HG03469 (cell line): ENCODE results near the gene CASZ1.

Experiments used
- ATAC-seq: cut with Tn5 transposase; IDR thresholded peaks from one replicate; pipeline ENCODE4 v1.9.1; 2021; ENCODE audit warnings: mild to moderate bottlenecking, moderate library complexity, moderate number of reproducible peaks; ENCODE audit not compliant: unreplicated experiment

The CASZ1 gene

DNA sequence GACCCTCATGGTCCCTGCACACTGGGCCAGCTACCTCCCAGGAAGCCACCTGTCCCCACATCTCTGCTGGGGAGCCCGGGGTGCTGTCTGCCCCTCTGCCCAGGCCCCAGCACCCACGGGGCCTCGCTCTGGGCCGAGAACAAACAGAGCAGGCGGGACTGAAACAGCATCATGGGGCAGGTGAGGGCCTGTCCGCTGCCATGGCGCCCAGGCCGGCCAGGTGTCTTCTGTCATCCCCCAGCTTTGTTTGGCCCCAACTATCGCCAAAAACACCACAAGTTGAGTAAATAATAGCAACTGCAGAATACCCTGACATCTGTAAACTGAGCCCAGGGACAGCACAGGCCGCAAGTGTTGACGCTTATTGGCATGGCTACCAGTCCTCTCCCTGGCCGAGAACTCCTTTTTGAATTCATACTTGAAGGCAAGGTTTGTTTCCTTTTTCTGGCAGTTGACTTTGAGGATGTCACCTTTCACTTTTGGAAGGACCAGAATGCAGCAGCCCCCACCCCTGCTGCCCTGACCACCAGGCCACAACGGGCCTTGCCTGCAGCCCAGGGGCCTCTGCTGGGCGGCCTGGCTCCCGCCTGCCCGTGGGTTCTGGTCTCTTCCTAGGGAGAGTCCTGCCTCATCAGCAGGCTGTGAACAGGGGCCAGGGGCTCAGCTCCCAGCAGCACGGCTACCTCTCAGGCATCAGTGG is 152.7 kb downstream of the CASZ1 start:
- no peak for ATAC-seq

DNA sequence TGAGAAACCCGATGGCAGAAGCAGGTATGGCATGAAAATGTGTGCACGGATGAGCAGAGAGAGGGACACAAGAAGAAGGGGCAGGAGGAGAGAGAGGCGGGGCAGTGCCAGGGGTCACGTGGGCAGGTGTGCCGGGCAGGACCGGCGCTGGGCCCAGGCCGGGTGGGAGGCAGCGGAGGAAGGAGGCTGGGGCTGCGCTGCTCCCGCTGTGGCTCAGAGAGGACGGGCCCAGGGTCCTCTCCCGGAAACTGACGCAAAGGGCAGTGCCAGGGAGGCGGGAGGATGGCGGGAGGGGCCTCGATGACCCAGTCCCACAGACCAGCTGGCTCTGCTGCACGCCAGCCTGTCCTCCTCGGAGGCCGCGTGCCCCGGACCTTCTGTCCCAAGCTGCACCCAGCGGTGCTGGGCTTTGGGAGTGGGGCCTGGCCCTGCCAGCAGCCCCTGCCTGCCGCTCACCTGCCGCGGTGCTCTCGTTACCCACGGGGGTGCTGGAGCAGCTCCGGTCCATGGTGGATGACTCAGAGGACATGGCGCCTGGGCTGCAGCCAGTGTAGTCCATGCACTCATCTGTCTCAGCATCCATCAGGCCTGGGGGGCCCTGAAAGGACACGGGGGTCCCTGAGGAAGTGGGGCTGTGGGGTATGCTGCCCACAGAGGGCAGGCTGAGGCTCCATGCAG is 153.9 kb downstream of the CASZ1 start:
- ATAC-seq: no peak

DNA sequence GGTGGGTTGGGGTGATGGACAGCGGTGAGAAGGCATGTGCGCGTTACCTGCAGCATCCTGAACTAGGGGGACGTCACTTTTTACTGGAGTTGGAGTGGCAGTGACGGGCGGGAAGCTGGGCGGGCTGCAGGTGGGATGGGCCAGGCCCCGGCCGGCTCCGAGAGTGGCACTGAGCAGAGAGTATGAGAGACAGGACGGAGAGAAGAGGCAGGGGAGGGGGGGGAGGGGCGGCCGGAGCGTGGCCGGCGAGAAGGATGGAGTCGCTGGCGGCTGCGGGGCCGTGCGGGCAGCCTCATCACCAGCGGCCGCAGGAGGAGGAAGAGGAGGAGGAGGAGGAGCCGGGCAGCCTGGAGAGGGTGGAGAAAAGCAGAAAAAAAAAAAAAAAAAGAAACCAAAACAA is 154.5 kb downstream of the CASZ1 start:
- ATAC-seq: no peak

DNA sequence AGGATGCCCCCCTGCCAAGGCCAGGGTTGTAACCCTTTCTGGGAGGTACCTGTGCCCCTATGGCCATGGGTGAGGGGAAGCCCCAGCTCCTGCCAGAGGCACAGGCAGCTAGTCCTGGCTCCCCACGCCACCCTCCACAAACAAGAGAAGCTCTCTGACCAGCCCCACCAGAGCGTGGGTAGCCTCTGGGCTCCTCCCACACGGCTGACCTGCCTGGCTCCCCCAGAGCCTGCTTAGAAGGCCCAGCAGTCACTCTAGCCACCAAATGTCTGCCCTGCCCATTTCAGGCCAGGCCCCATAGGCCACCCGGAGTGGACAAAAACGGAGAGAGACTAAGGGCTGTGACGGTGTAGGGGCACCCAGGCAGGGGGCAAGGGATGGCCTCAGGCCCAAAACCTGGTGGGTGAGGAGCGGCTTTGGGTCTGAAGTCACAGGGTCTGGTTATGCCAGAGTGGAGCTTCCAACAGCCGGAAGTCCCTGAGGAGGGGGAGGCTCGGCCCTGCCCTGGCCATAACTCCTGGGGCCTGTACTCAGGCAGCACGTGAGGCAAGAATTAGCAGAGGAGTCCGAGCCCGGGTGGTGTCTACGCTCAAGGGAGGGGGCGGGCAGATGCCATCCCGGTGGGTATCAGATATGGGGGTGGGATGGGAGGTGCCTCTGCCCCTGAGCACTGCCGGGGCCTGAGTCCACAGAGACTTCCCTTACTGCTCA is 155.4 kb downstream of the CASZ1 start:
- no peak for ATAC-seq

DNA sequence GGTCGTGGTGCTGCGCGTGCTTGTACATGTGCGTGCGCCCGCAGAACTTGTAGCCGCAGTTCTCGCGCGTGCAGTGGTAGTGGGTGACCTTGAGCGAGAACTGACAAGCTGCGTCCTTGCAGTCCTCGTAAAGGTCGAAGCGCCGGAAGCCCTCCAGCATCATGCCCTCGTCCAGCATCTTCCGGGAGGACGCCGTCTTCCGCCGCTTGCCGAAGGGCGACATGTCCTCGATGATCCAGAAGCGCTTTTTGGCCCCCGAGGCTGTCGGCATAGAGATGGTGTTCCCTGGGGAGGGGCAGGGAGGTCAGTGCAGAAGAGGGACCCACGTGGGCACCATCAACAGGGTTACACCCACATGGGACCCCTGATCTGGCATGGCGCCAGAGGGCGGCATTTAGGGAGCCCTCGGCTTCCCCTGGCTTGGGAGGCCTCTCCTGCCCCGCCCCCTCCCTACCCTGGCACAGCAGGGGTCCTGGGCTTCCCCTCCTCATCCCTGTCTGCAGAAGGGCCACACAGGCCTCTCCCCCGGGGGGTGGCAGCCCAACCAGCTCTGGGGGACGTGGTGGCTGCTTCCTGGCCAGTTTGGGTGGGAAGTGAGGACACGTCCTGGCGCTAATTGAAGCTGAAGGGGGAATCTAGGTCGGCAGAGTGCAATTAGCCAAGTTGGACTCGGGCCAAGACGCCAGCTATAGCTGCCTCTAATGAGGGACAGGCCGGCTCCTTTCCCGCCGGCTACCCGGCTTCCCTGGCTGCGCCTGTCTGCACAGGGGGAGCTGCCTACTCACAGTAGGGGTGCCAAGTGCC is 156.5 kb downstream of the CASZ1 start:
- no peak for ATAC-seq

DNA sequence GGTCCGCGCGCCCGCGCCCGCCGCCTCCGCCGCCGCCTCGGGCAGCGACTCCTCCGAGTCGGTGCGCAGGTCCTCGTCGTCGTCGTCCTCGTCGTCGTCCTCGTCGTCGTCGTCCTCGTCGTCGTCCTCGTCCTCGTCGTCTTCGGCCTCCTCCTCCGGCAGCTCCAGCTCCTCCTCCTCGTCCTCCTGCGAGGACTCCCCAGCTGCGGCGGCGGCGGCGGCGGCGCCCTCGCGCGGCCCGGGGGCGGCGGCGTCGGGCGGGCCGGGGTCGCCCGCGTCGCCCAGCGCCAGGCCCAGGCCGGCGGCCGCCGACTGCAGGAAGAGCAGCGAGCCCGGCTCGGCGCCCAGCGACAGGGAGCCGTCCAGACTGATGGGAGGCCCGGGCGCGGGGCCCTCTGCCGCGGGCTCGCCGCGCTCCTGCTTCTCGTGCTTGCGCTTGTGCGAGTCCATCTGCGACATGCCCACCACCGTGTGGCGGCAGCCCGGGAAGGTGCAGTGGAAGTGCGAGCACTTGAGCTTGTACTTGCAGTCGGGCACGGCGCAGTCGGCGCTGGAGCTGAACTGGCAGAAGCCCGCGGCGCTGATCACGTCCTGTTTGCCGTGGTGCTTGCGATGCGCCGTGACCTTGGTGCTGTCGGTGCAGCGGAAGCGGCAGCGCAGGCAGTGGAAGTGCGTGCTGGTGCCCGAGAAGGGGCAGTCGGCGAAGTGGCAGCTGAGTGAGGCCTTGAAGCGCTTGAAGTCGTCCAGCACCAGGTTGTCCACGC is 157.3 kb downstream of the CASZ1 start:
- ATAC-seq: no peak

DNA sequence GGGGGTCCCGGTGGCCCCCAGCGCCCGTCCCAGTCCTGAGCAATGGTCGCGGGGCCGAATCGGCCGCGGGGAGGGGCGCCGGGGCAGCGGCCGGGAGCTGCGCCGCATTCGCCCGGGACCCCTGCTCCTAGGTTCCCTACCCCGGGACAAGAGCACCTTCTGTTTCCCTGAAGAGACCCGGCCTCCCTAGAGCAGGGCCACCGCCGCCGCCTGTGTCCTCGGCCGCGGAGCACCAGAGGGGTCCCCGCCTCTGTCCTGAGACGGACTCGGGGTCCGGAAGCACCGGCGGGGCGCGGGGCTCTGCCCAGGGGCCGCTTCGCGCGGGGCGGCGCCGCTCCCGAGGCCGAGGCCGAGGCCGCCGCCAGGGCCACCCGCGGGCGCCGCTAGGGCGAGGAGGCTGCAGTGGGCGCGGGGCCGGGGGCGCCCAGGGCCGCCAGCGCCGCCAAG is 157.9 kb downstream of the CASZ1 start:
- ATAC-seq: no peak

DNA sequence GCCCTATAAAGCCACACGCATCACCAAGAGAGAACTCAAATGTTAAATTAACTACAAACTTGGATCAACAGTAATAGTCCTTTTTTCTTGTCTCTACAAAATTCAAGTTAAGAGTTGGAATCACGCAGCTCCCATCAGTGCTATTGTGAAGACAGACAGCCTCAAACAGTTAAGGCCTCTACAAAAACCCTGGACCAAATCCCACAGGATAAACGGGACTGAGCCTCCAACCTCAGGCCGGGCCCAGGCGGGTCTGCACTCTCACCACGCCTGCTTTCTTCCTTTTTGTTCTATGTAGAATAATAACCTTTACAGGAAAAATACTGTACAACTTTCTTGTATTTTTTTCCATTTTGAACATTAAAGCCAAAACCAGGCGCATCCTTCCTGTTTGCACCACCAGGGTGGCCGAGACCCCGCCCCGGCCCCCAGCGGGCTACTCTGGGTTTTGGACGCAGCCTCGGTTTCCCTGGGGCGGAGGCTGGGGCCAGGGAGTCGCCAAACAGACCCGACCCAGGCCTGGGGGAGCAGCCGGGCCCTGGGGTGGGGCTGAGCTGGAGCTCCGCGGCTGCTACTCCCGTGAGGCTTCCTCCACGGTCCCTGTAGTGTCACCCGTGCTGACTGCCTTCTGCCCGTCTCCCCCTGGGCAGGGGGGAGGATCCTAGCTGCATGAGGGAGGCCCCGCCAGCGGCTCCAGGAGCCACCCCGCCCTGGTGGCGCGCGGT is 158.4 kb downstream of the CASZ1 start:
- ATAC-seq: no peak

DNA sequence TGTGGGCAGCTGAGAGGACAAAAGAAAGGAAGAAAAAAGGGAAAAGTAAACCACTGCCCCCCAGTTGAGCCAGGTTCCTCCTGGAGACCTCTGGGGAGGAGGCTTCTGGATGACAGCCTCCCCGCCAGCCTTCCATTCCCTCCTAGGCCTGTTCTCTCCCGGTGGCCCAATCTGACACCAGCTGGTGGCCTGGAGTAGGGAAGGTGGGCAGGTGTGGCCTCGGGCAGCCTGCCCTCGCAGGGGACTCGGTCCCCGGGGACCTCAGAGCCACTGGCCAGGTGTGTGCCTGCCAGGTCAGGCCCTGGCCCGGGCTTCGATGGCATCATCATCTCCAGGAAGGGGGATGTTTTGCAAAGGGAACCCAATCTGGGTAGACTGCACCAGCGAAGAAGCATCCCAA is 159.0 kb downstream of the CASZ1 start:
- no peak for ATAC-seq

DNA sequence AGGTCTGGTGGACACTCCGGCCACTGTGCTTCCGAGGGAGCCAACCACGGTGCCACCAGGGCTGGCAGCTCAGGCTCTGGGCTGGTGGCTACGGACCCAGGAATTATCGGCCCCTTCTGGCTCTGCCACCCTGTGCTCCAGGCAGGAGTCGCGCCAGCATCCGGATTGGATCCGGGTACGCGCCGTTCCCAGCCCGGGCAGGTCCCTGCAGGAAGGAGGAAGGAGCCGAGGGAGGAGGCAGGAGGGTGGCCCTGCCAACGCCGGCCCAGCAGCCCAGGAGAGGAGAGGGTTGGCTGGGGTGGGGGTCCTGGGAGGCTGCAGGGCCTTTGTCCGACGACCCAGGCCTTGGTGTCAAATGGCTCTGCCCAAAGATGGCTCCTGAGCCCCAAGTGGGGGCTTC is 160.5 kb downstream of the CASZ1 start:
- no peak for ATAC-seq

DNA sequence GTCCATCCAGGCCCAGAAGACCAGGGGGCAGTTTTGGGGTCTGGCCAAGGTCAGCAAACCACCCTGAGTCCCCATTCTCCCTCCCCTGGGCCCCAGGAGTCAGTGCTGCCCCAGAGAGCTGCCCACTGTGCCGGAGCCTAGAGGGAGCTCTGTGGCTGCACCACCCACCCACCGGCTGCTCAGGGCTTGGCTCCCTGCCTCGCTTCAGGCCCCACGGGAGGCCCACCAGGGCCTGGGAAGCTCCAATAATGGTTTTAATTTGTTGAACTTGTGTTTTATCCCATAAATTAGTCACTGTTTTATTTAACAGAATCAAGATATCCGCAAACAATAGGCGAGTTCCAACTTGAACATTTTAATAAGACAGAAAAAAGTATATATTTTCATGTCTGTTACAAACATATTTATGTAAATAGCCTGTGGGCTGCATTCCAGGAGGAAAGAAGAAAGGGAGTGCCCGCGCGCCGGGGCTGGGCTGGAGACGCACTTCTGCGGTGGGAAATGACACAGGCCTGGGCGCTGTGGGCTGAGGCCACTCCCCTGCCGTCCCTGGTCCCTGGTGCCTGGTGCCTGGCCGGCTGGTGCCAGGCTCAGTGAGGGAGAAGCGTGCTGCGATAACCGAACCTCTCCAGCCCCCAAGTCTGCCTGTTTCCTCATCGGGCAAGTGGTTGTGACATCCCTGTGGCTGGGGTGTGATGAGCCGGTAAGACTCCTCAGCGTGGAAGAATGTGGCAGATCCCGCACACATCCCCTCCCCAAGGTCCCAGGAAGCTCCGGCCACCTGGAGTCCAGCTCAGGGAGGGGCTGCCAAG is 161.2 kb downstream of the CASZ1 start:
- no peak for ATAC-seq

DNA sequence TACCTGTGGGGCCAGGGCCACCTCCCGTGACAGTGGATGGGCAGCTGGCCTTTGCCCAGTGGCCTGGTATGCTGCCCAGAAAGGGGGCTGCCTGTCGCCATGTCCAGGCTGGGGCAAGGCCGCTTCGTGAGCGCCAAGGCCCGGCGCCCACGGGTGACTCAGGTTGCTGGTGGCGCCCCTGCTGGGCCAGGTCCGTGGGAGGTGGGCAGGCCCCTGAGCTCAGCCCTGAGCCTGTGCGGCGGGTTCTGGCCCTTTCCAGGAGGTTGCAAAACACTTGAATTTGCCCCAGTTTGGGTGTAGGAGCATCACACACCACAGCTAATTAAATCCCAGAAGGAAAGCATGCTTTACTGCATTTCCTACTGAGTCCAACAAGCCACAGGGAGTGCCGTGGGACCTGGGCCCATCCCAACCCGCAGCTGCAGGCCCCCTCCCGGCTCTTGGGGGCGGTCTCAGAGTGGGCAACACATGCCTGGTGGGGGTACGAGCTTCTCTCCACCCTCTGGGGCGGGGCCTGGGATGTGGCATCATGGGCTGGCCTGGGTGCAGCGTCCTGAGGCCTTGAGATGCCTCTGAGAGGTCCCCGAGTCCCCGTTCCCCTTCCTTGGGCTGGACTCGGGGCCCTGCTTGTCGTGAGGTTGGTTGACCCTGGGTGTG is 161.9 kb downstream of the CASZ1 start:
- no peak for ATAC-seq

DNA sequence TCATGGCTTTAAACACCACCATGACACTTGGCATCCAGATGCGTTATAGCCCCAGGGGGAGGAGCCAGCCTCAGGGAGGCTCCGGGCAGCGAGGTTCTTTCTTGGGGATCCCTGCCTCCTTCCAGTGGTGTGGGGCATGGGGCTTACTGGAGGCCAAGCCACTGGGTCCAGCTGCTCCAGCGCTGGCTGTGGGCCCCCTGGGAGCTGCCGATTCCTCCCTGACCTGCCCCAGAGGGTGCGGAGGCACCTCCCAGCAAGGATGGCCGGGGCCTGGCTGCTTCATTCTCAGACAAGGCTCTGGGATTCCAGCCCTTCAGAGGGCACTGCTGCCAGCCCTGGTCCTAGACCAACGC is 162.4 kb downstream of the CASZ1 start:
- ATAC-seq: no peak

DNA sequence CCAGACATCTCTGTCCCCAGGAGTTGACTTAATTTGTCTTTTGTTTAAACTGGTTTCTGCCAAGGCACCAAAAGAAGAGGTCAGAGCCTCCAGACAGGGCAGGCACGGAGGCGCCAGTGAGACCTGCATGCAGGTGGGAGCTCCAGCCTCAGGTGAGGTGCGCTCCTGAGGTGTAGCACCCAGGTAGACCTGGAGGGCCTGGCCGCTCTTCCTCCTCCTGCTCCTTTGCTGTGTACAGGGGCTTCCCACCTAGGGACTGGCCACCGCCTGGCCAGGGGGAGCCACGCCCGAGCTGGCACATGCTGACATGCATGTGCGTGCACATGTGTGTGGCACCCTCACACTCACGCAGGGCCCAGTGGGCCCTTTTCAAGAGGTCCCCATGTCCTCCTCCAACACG is 163.0 kb downstream of the CASZ1 start:
- no peak for ATAC-seq

DNA sequence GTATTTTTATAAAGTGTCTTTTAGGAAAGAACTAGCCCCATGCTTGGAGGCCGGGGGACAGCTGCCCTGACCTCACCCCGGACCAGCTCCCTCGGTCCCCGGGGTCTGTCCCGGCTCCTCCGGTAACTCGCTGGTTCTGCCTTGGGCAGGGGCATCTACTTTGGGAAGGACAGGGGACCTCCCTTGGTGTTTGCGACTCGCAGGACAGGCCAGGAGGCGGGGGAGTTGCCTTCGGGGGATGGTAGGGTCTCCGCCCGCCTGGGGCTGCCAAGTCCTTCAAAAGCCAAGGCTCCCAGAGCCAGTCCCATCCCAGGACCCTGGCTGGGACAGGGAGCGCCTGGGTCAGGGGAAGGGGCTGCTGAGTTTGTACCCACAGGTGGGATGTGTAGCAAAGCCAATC is 163.8 kb downstream of the CASZ1 start:
- ATAC-seq: no peak

DNA sequence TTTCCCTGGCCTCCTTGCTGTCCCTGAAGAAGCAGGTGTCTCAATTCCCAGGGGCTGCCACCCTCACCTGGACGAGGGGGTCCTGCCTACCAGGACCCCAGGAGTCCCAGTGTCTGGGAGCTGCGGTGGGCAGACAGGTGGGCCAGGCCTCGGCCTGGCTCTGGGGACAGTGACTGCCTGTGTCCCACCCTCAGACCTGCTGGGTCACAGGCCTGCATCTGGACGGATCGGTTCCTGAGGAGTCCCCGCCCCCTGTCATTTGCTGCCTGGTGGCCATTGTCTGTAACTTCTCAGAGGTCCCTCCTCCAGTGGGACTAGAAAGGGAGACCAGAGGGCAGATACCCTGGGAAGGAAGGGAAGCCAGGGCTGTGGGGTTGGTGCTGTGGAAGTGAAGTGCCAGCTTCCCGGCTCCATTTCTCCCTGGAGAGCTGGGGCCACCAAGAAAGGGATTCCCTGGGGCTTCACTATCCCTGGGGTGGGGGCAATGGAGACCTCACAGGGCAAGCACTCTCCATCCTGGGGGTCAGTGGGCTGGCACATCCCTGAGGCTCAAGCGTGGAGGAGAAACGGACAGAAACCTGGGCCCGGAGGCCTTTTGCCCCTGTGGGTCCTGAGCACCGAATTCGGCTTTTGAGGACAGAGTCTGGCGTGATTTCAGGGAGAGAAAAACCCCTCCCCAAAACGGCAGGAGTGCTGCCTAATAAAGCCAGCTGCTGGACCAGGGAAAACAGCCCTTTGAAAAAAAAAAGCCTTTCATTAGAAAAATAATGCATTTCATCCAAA is 164.4 kb downstream of the CASZ1 start:
- ATAC-seq: no peak

DNA sequence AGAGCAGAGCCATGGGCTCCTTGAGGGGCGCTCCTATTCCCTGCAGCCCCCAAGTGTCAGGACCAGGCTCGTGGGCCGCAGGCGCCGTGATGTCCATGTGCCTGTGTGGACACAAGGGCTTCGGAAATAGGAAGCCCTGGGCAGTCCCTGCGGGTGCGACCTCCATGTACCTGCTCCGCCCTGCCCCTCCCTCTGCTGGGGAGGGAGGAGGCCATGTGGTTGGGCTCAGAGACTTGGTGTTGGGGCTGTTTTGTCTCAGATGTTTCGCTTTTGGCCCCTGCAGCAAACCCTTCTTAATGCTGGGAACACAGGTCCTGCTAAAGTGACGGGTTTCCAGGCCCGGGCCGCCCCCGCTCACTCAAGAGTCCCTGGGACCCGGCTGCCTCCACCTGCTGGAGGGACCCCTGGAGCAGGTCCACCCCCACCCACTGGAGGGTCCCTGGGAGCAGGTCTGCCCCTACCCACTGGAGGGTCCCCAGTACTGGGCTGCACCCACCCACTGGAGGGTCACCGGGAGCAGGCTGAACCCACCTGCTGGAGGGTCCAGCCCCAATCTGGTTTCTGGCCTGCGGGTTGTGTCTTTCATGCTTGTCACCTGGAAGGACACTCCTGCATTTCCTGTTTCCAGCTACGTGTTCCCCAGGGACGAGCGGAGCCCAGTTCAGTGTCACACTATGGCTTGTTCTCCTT is 165.2 kb downstream of the CASZ1 start:
- ATAC-seq: no peak
